ENCODE measurements around the gene ZBTB4.
"Not testable (repeated sequence)": the region's sequence is repeated elsewhere in the genome, so short reads cannot be mapped to it uniquely, and the experiment has no call there.

The ZBTB4 gene

GRCh38 chr17:7484919-7485377 is 5.5 kb upstream of the ZBTB4 start:
- H3K79me2 ChIP-seq (ENCODE audit: insufficient read depth, low read length), result peaks cover 47% of the 10 kb centered on the region
- no peaks in the 10 kb centered on the region for H3K9me2 ChIP-seq (replicated peaks; ENCODE audit: insufficient read depth, low read length)
- peak overlapping the region; percentile 73 for H3K4me2 ChIP-seq (ENCODE audit: low read depth, low read length, poor library complexity, severe bottlenecking)
- TF ChIP-seq EZH2phosphoT487 (conservative IDR thresholded peaks at IDR 0.05; ENCODE audit: low read length) (no peak), CTCF (IDR thresholded peaks at IDR 0.05; ENCODE audit: insufficient read depth, low read length, poor library complexity, severe bottlenecking) (no peak)
- H3K4me3 ChIP-seq (ENCODE audit: insufficient read depth, low read length, poor library complexity, severe bottlenecking), result peak overlapping the region; percentile 66
- peaks cover 11% of the 10 kb centered on the region; the same call in 1 of the 2 replicates for H3F3A ChIP-seq (ENCODE audit: insufficient read depth)
- H3K36me3 ChIP-seq (ENCODE audit: low read length), result no peaks in the 10 kb centered on the region
- H4K20me1 ChIP-seq (ENCODE audit: low read depth, low read length), result no peaks in the 10 kb centered on the region
- H3K27me3 ChIP-seq (ENCODE audit: low read length), result no peaks in the 10 kb centered on the region
- peak overlapping the region; percentile 38 for H2AFZ ChIP-seq (ENCODE audit: low read depth, low read length, severe bottlenecking)
- peak overlapping the region; percentile 89 for H3K27ac ChIP-seq (ENCODE audit: low read depth, low read length)
- peak overlapping the region; percentile 81 for H3K9ac ChIP-seq (ENCODE audit: low read length)
- H3K9me3 ChIP-seq (ENCODE audit: insufficient read depth, low read length), result no peaks in the 10 kb centered on the region

- Histone ChIP-seq H2AFZ (ENCODE audit: low read depth, low read length, severe bottlenecking) (peak within 1 kb of the TSS; percentile 93), H3F3A (ENCODE audit: insufficient read depth) (peaks cover 11% of the 10 kb centered on the region; the same call in 1 of the 2 replicates), H3K4me3 (ENCODE audit: insufficient read depth, low read length, poor library complexity, severe bottlenecking) (peak within 1 kb of the TSS; percentile 77), H3K36me3 (ENCODE audit: low read length) (no peaks in the 10 kb centered on the region), H3K4me2 (ENCODE audit: low read depth, low read length, poor library complexity, severe bottlenecking) (peak within 1 kb of the TSS; percentile 79), H3K27me3 (ENCODE audit: low read length) (no peaks in the 10 kb centered on the region), H3K9me2 (replicated peaks; ENCODE audit: insufficient read depth, low read length) (no peaks in the 10 kb centered on the region), H3K9me3 (ENCODE audit: insufficient read depth, low read length) (no peaks in the 10 kb centered on the region), H3K27ac (ENCODE audit: low read depth, low read length) (peak within 1 kb of the TSS; percentile 89), H3K9ac (ENCODE audit: low read length) (peak within 1 kb of the TSS; percentile 81), H3K79me2 (ENCODE audit: insufficient read depth, low read length) (peaks cover 40% of the 10 kb centered on the region), H4K20me1 (ENCODE audit: low read depth, low read length) (no peaks in the 10 kb centered on the region)
- TF ChIP-seq CTCF (IDR thresholded peaks at IDR 0.05; ENCODE audit: insufficient read depth, low read length, poor library complexity, severe bottlenecking), result no peak
- TF ChIP-seq EZH2phosphoT487 (conservative IDR thresholded peaks at IDR 0.05; ENCODE audit: low read length), result no peak
Observed at GRCh38 chr17:7484067-7484918, 4.9 kb upstream of the ZBTB4 start, which contains the start of gene POLR2A. POLR2A (plus strand) TSS chr17:7484366.

GRCh38 chr17:7483255-7484066 is 4.0 kb upstream of the ZBTB4 start:
- Histone ChIP-seq H3F3A (ENCODE audit: insufficient read depth) (peaks cover 11% of the 10 kb centered on the region; the same call in 1 of the 2 replicates), H3K4me3 (ENCODE audit: insufficient read depth, low read length, poor library complexity, severe bottlenecking) (peak overlapping the region; percentile 77), H3K27me3 (ENCODE audit: low read length) (no peaks in the 10 kb centered on the region), H3K27ac (ENCODE audit: low read depth, low read length) (peak overlapping the region; percentile 89), H3K9me2 (replicated peaks; ENCODE audit: insufficient read depth, low read length) (no peaks in the 10 kb centered on the region), H3K9ac (ENCODE audit: low read length) (peak overlapping the region; percentile 81), H3K4me2 (ENCODE audit: low read depth, low read length, poor library complexity, severe bottlenecking) (peak overlapping the region; percentile 79), H4K20me1 (ENCODE audit: low read depth, low read length) (no peaks in the 10 kb centered on the region), H3K79me2 (ENCODE audit: insufficient read depth, low read length) (peaks cover 32% of the 10 kb centered on the region), H2AFZ (ENCODE audit: low read depth, low read length, severe bottlenecking) (peak overlapping the region; percentile 93), H3K36me3 (ENCODE audit: low read length) (no peaks in the 10 kb centered on the region), H3K9me3 (ENCODE audit: insufficient read depth, low read length) (no peaks in the 10 kb centered on the region)
- TF ChIP-seq CTCF (IDR thresholded peaks at IDR 0.05; ENCODE audit: insufficient read depth, low read length, poor library complexity, severe bottlenecking) (no peak), EZH2phosphoT487 (conservative IDR thresholded peaks at IDR 0.05; ENCODE audit: low read length) (no peak)

- H4K20me1 ChIP-seq (ENCODE audit: low read depth, low read length); H3K27ac ChIP-seq (ENCODE audit: low read depth, low read length); H3K9me2 ChIP-seq (replicated peaks; ENCODE audit: insufficient read depth, low read length); H3K4me3 ChIP-seq (ENCODE audit: insufficient read depth, low read length, poor library complexity, severe bottlenecking); H3K9me3 ChIP-seq (ENCODE audit: insufficient read depth, low read length); H3K36me3 ChIP-seq (ENCODE audit: low read length); H3K27me3 ChIP-seq (ENCODE audit: low read length); H2AFZ ChIP-seq (ENCODE audit: low read depth, low read length, severe bottlenecking): not testable (repeated sequence)
- peaks cover 11% of the 10 kb centered on the region; the same call in 1 of the 2 replicates for H3F3A ChIP-seq (ENCODE audit: insufficient read depth)
- H3K9ac ChIP-seq (ENCODE audit: low read length), result peak overlapping the region; percentile 81; the same call in 1 of the 2 replicates
- peak overlapping the region; percentile 79 for H3K4me2 ChIP-seq (ENCODE audit: low read depth, low read length, poor library complexity, severe bottlenecking)
- peaks cover 27% of the 10 kb centered on the region for H3K79me2 ChIP-seq (ENCODE audit: insufficient read depth, low read length)
Observed at GRCh38 chr17:7482742-7483088, 3.3 kb upstream of the ZBTB4 start.

Data from SU-DHL-6 (cell line).